Hepatocyte (in vitro differentiated cells): ENCODE data around the gene ELMO3. TPM values are rescaled to one million over a fixed set of nuclear protein-coding genes. Genes with fewer than 3 reads are reported as not detected.

Source experiments
- DNase-seq: peaks from one replicate; pipeline ENCODE4 v3.0.0-alpha.2; 2016; ENCODE audit warnings: low spot score
- H2AFZ ChIP-seq: fragments of 200-600 bp; sonication (generic); 2 replicates; pipeline ENCODE4 v1.6.0; 2016; ENCODE audit warnings: antibody characterized with exemption, mild to moderate bottlenecking
- H3K27ac ChIP-seq: fragments of 200-600 bp; sonication (generic); 2 replicates; pipeline ENCODE4 v1.5.1; 2016; ENCODE audit warnings: mild to moderate bottlenecking
- H3K27me3 ChIP-seq: fragments of 200-600 bp; sonication (generic); 2 replicates; pipeline ENCODE4 v1.6.1; 2016
- H3K36me3 ChIP-seq: fragments of 200-600 bp; sonication (generic); replicated peaks from 2 replicates; pipeline ENCODE4 v1.5.1; 2016; ENCODE audit warnings: low read depth; ENCODE audit not compliant: insufficient read depth
- H3K4me1 ChIP-seq: fragments of 200-600 bp; sonication (generic); 2 replicates; pipeline ENCODE4 v1.5.1; 2016; ENCODE audit warnings: mild to moderate bottlenecking, moderate library complexity; ENCODE audit not compliant: insufficient read depth
- H3K4me2 ChIP-seq: fragments of 200-600 bp; sonication (generic); 2 replicates; pipeline ENCODE4 v1.6.0; 2016
- H3K4me3 ChIP-seq: fragments of 200-600 bp; sonication (generic); 2 replicates; pipeline ENCODE4 v1.5.1; 2016; ENCODE audit warnings: mild to moderate bottlenecking
- H3K79me2 ChIP-seq: fragments of 200-600 bp; sonication (generic); 2 replicates; pipeline ENCODE4 v1.6.0; 2017; ENCODE audit warnings: mild to moderate bottlenecking
- H3K9me2 ChIP-seq: fragments of 200-600 bp; sonication (generic); replicated peaks from 2 replicates; pipeline ENCODE4 v1.6.0; 2017; ENCODE audit warnings: mild to moderate bottlenecking; ENCODE audit not compliant: insufficient read depth
- H3K9me3 ChIP-seq: fragments of 200-600 bp; sonication (generic); 2 replicates; pipeline ENCODE4 v1.5.1; 2016; ENCODE audit warnings: low read depth, mild to moderate bottlenecking
- H4K20me1 ChIP-seq: fragments of 200-600 bp; sonication (generic); 2 replicates; pipeline ENCODE4 v1.6.0; 2016; ENCODE audit warnings: mild to moderate bottlenecking; ENCODE audit not compliant: insufficient read depth, poor library complexity, severe bottlenecking
- CTCF ChIP-seq: fragments of 200-600 bp; sonication (generic); IDR thresholded peaks from 2 replicates; pipeline ENCODE4 v1.5.1; 2016; ENCODE audit warnings: antibody characterized with exemption, mild to moderate bottlenecking; ENCODE audit not compliant: poor library complexity
- EZH2 ChIP-seq: fragments of 200-600 bp; sonication (generic); IDR thresholded peaks from 2 replicates; pipeline ENCODE4 v1.6.1; 2016; ENCODE audit warnings: antibody characterized with exemption, mild to moderate bottlenecking, borderline replicate concordance
- EZH2phosphoT487 ChIP-seq: fragments of 200-600 bp; sonication (generic); IDR thresholded peaks from one replicate; pipeline ENCODE4 v1.6.1; 2018; ENCODE audit warnings: antibody characterized with exemption, mild to moderate bottlenecking, low read depth, moderate library complexity; ENCODE audit not compliant: unreplicated experiment, severe bottlenecking
- WGBS: methylation state at CpG from one replicate; pipeline ENCODE4 v1.1.6; 2016; ENCODE audit warnings: low lambda C conversion rate; ENCODE audit errors: missing lambda C conversion rate; 5-methylcytosine and 5-hydroxymethylcytosine counted together
- polyA plus RNA-seq: library from polyadenylated mRNA; unstranded; fragments of >200 nt; fragmentation: Nextera tagmentation; extraction: Ambion mirVana; gene quantifications from 2 replicates; pipeline ENCODE4 v1.2.1, GENCODE V29; 2016
- total RNA-seq: library from RNA; depleted of rRNA; stranded (reverse); fragments of >200 nt; gene quantifications from 2 replicates; pipeline ENCODE4 v1.2.3, GENCODE V29; 2014

Gene ELMO3
- total and polyA plus RNA-seq, 2 experiments from 2014 or later = 14.5 to 18.5 TPM

DNA sequence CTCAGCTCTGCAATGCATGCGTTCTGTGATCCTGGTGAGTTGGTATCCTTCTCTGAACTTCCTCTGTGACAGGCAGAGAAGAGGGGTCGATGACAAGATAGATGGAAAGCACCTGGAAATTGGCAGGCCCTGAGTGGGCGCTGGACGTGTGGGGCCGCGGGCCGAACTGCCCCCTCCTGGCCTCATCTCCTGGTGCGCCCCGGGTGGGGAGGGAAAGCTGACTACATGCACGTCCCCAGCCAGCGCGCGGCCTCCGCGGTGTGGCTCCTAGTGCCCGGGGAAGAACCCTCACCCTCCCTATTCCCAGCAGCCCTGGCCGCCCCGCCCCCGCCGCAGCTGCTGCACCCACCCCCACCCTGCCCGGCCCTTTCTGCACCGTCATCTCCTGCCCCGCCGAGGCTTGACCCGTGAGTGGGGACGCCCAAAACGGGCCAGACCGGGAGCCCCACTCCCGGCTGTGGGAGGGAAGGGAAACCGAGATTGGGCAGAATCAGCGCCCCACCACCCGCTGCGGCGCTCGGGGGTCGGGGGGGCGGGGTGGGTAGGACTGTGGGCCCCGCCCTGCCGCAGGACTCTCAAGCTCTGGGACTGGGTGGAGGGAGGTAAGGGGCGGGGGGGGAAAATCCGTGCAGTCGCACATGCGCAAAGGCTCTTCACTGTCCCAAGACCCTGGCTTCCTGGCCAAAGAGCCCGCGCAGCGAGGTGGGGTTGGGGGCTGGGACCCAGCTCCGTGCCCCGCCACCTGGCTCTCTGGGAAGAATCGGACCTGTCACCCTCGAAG is 28.6 kb upstream of the ELMO3 start, which contains the start of gene NOL3:
NOL3 (plus strand) TSS at position 371 of the 781 bp plus-strand sequence.
- peak; percentile 88 for DNase-seq
- H3K4me1 ChIP-seq = peaks cover 27% of the 10 kb centered on the region
- H2AFZ ChIP-seq = peak within 1 kb of the TSS; percentile 91
- H3K4me3 ChIP-seq = peak within 1 kb of the TSS; percentile 69
- TF ChIP-seq CTCF (no peak), EZH2 (no peak), EZH2phosphoT487 (no peak)
- H3K36me3 ChIP-seq = no peaks in the 10 kb centered on the region
- H3K4me2 ChIP-seq = peak within 1 kb of the TSS; percentile 97
- peak within 1 kb of the TSS; percentile 82 for H3K27ac ChIP-seq
- H3K9me3 ChIP-seq = no peaks in the 10 kb centered on the region
- no peaks in the 10 kb centered on the region for H3K9me2 ChIP-seq
- peaks cover 35% of the 10 kb centered on the region for H3K27me3 ChIP-seq
- H3K79me2 ChIP-seq = no peaks in the 10 kb centered on the region
- WGBS = 2% methylated on average over 22 of the region's 50 CpGs
- no peaks in the 10 kb centered on the region for H4K20me1 ChIP-seq

GRCh38 chr16:67170949-67171649 is 27.8 kb upstream of the ELMO3 start:
- 48% methylated on average over 14 of the region's 14 CpGs for WGBS
- Histone ChIP-seq H2AFZ (peak overlapping the region; percentile 91), H3K27me3 (peaks cover 27% of the 10 kb centered on the region), H3K79me2 (no peaks in the 10 kb centered on the region), H3K4me2 (peak overlapping the region; percentile 97), H3K4me1 (peaks cover 24% of the 10 kb centered on the region), H3K9me3 (no peaks in the 10 kb centered on the region), H3K9me2 (no peaks in the 10 kb centered on the region), H3K36me3 (no peaks in the 10 kb centered on the region), H4K20me1 (no peaks in the 10 kb centered on the region), H3K4me3 (peak overlapping the region; percentile 69), H3K27ac (peak overlapping the region; percentile 82)
- TF ChIP-seq EZH2phosphoT487 = no peak
- no peak for TF ChIP-seq CTCF
- no peak for TF ChIP-seq EZH2
- no peak for DNase-seq

DNA sequence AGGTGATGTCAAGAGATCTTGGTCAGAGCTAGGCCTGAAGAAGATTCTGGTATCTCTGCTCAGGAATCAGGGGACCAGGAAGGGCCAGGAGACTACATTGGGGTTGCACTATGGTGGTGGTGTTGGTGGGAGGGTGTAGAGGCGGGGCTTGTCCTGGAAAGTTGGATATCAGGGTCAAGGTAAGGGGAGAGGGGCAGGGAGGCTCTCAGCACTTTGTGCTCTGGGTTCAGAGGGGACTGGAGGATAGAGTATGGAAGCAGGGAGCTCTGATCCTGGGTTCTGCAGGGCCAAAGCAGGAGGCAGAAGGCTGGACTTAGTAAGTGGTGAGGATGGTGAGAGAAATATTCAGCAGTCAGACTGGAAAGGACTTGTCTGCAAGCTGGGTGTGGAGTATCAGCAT is 25.6 kb upstream of the ELMO3 start:
- Histone ChIP-seq H3K27ac (peak overlapping the region; percentile 57), H3K27me3 (peaks cover 5% of the 10 kb centered on the region), H4K20me1 (no peaks in the 10 kb centered on the region), H3K4me3 (no peak overlapping the region), H3K79me2 (no peaks in the 10 kb centered on the region), H3K9me3 (no peaks in the 10 kb centered on the region), H3K36me3 (no peaks in the 10 kb centered on the region), H3K9me2 (no peaks in the 10 kb centered on the region), H3K4me2 (peak overlapping the region; percentile 94), H2AFZ (peak overlapping the region; percentile 87), H3K4me1 (peaks cover 29% of the 10 kb centered on the region)
- no peak for DNase-seq
- WGBS = 67% methylated on average over 1 of the region's 1 CpG
- TF ChIP-seq EZH2 (no peak), CTCF (no peak), EZH2phosphoT487 (no peak)
